GM12878 (cell line): Measurements from ENCODE around the gene PRRC2B. TPM values are rescaled to one million over a fixed set of nuclear protein-coding genes. Genes with fewer than 3 reads are reported as not detected.

Experiments
- ATAC-seq: fragments of 200-7000 bp; cut with Tn5 transposase; 3 replicates; pipeline ENCODE4 v1.9.1; 2020; ENCODE audit warnings: mild to moderate bottlenecking, moderate library complexity
- BruUV-seq: library from RNA; stranded (reverse); fragments of 400-500 nt; replicated peaks from 2 replicates; lab custom pipeline; 2021; lab: Mats Ljungman, UMichigan
- CTCF ChIA-PET: fragments of 300-600 bp; sonication (Branson Sonifier 250); formaldehyde crosslinking; extraction: SDS; loops from one replicate; lab custom pipeline; 2021; ENCODE audit warnings: inconsistent platforms; lab: Yijun Ruan, JAX
- POLR2A ChIA-PET: fragments of 350-600 bp; formaldehyde crosslinking; extraction: SDS; loops from one replicate; lab custom pipeline; 2021; ENCODE audit warnings: inconsistent platforms; lab: Charles Lee
- RAD21 ChIA-PET: fragments of 300-600 bp; sonication (Branson Sonifier 250); formaldehyde crosslinking; loops from one replicate; lab custom pipeline; 2023; ENCODE audit warnings: antibody characterized with exemption; ENCODE audit not compliant: unreplicated experiment; lab: Charles Lee
- SMC1A ChIA-PET: fragments of 300-600 bp; sonication (Branson Sonifier 250); formaldehyde crosslinking; loops from one replicate; lab custom pipeline; 2023; ENCODE audit not compliant: unreplicated experiment, uncharacterized antibody; lab: Charles Lee
- DNase-seq: peaks from one replicate; pipeline ENCODE4 v3.0.0-alpha.2; 2011; ENCODE audit warnings: low read depth, low spot score
- FAIRE-seq: peaks from 3 replicates; lab custom pipeline; 2011; peaks lifted over from hg19 to GRCh38; lab: Jason Lieb, UNC
- H2AFZ ChIP-seq: 2 replicates; pipeline ENCODE4 v1.6.0; 2011; ENCODE audit warnings: low read depth, low read length, control low read depth; ENCODE audit not compliant: control insufficient read depth
- H3K27ac ChIP-seq: 2 replicates; pipeline ENCODE4 v1.5.1; 2011; ENCODE audit warnings: control low read depth; ENCODE audit not compliant: control insufficient read depth, insufficient read depth
- H3K27me3 ChIP-seq, 2 experiments: replicated peaks in 1 of 2; 2 replicates each; pipeline versions ENCODE4 v1.6.0 to v1.6.1; 2011; ENCODE audit warnings: low read length in 1 of 2; ENCODE audit not compliant: control insufficient read depth in 2 of 2, insufficient read depth in 2 of 2
- H3K36me3 ChIP-seq, 2 experiments: 2 replicates each; pipeline ENCODE4 v1.5.1; 2011; ENCODE audit warnings: low read length in 1 of 2; ENCODE audit not compliant: control insufficient read depth in 2 of 2, insufficient read depth in 2 of 2
- H3K4me1 ChIP-seq: 2 replicates; pipeline ENCODE4 v1.6.1; 2011; ENCODE audit warnings: mild to moderate bottlenecking, low read length, moderate library complexity, mixed read lengths; ENCODE audit not compliant: control insufficient read depth, insufficient read depth
- H3K4me2 ChIP-seq: 2 replicates; pipeline ENCODE4 v1.6.0; 2011; ENCODE audit warnings: control low read depth; ENCODE audit not compliant: control insufficient read depth, insufficient read depth
- H3K4me3 ChIP-seq: fragments of 200-600 bp; sonication (generic); 2 replicates; pipeline ENCODE4 v1.5.1; 2016
- H3K79me2 ChIP-seq: 2 replicates; pipeline ENCODE4 v1.6.0; 2011; ENCODE audit warnings: low read length; ENCODE audit not compliant: control insufficient read depth, insufficient read depth
- H3K9ac ChIP-seq: 2 replicates; pipeline ENCODE4 v1.8.0; 2011; ENCODE audit warnings: low read length, control low read depth, mixed read lengths; ENCODE audit not compliant: control insufficient read depth, insufficient read depth
- H3K9me3 ChIP-seq: replicated peaks from 3 replicates; pipeline ENCODE4 v1.5.1; 2011; ENCODE audit warnings: mild to moderate bottlenecking, low read length; ENCODE audit not compliant: control insufficient read depth, insufficient read depth
- H4K20me1 ChIP-seq: 2 replicates; pipeline ENCODE4 v1.6.0; 2011; ENCODE audit not compliant: control insufficient read depth, insufficient read depth
- JUND ChIP-seq: IDR thresholded peaks from 2 replicates; pipeline ENCODE4 v1.6.1; 2012; ENCODE audit warnings: low read depth, mild to moderate bottlenecking, low read length, improper control_type of control experiment, moderate library complexity
- KDM1A ChIP-seq: fragments of 200-600 bp; sonication (generic); IDR thresholded peaks from 2 replicates; pipeline ENCODE4 v1.6.1; 2016; ENCODE audit warnings: borderline replicate concordance
- MEF2B ChIP-seq: fragments of 450-650 bp; IDR thresholded peaks from 2 replicates; pipeline ENCODE4 v1.6.1; 2018; ENCODE audit warnings: mild to moderate bottlenecking, moderate library complexity; ENCODE audit not compliant: partially characterized antibody, poor library complexity, severe bottlenecking
- NBN ChIP-seq: fragments of 450-650 bp; IDR thresholded peaks from 2 replicates; pipeline ENCODE4 v1.6.1; 2016
- POLR2A ChIP-seq: IDR thresholded peaks from 2 replicates; pipeline ENCODE4 v1.6.1; 2011; ENCODE audit warnings: low read depth, mild to moderate bottlenecking, low read length
- STAT3 ChIP-seq: IDR thresholded peaks from 2 replicates; pipeline ENCODE4 v1.6.1; 2011; ENCODE audit warnings: low read depth, low read length, improper control_type of control experiment
- ZNF274 ChIP-seq: IDR thresholded peaks from one replicate; pipeline ENCODE4 v1.8.0; 2011; ENCODE audit not compliant: insufficient read length, insufficient read depth
- WGBS: methylation state at CpG from one replicate; pipeline ENCODE4 v1.1.6; 2016; ENCODE audit warnings: low lambda C conversion rate; ENCODE audit not compliant: insufficient replicate concordance, insufficient coverage; ENCODE audit errors: missing lambda C conversion rate; 5-methylcytosine and 5-hydroxymethylcytosine counted together
- in situ Hi-C: fragments of 300-500 bp; cut with MboI; formaldehyde crosslinking; loops from 9 replicates; pipeline ENCODE4 v1.14.3; 2018; ENCODE audit warnings: mixed read lengths
- intact Hi-C: fragments of 100-400 bp; cut with micrococcal nuclease; formaldehyde crosslinking; loops from one replicate; pipeline ENCODE4 v1.14.2; 2022; ENCODE audit not compliant: unreplicated experiment
- polyA plus RNA-seq, 11 experiments: library from polyadenylated mRNA; depleted of rRNA in 4 of 11; unstranded in 6 of 11; stranded (reverse) in 5 of 11; fragments of >200 nt; fragmentation: Nextera tagmentation in 4 of 11; fragmentation: Illumina TruSeq in 1 of 11; extraction: Ambion mirVana in 4 of 11; extraction: Trizol in 1 of 11; gene quantifications; 1 replicate in 1 of 11; 2 replicates in 10 of 11; pipeline versions ENCODE4 v1.2.1 to v1.2.3, GENCODE V29; 2011 to 2016; ENCODE audit warnings: inconsistent platforms in 2 of 11, missing spikeins in 2 of 11, low read depth in 1 of 11
- total RNA-seq, 4 experiments: library from RNA; depleted of rRNA in 3 of 4; stranded (reverse); fragments of >200 nt in 3 of 4; fragmentation: Illumina TruSeq in 1 of 4; extraction: Trizol in 1 of 4; gene quantifications; 2 replicates each; pipeline versions ENCODE4 v1.2.1 to v1.2.3, GENCODE V29; 2013 to 2021

PRRC2B gene
- total and polyA plus RNA-seq, 10 of the 15 experiments (the other 5 are each of a cell fraction or from before 2014, with no cell fraction given): 0.84 to 155 (median 28.7) TPM

- Histone ChIP-seq H3K9me3 (no peaks in the 10 kb centered on the region), H3K4me2 (no peak overlapping the region), H3K27ac (no peak overlapping the region), H3K79me2 (peaks cover 90% of the 10 kb centered on the region), H3K27me3 (no peaks in the 10 kb centered on the region), H3K4me3 (no peak overlapping the region), H3K4me1 (peaks cover 25% of the 10 kb centered on the region), H2AFZ (no peak overlapping the region), H3K9ac (no peak overlapping the region), H4K20me1 (peaks cover 32% of the 10 kb centered on the region), H3K36me3 (peaks cover 5 to 7% of the 10 kb centered on the region in 2 experiments; a peak in 3 of 4 replicates)
- no peak for TF ChIP-seq MEF2B
- no peak for TF ChIP-seq JUND
- no peak for TF ChIP-seq KDM1A
- peak; percentile 31; the same call in 1 of the 2 replicates for TF ChIP-seq POLR2A
- no peak for TF ChIP-seq NBN
- TF ChIP-seq ZNF274: no peak
- TF ChIP-seq STAT3: no peak
- ChIA-PET RAD21 (no interaction called here), POLR2A (no interaction called here), SMC1A (no interaction called here), CTCF (no interaction called here)
- no TSS peak for BruUV-seq
- intact Hi-C loops (no loop called here), in situ Hi-C loops (no loop called here)
- FAIRE-seq: no peak
- no peak for ATAC-seq
- 8% methylated on average over 7 of the region's 7 CpGs for WGBS
- no peak for DNase-seq
Observed at GRCh38 chr9:131410044-131410491, 16.2 kb downstream of the PRRC2B start.
